Globus pallidus (tissue), 1 donor: Measurements from ENCODE around the gene LY6G5C.

Source experiments
- DNase-seq: peaks from one replicate; pipeline ENCODE4 v3.0.0-alpha.2; 2015; ENCODE audit warnings: low spot score

The LY6G5C gene

GRCh38 chr6:31662124-31662723, 18.6 kb downstream of the LY6G5C start:
- no peak for DNase-seq

GRCh38 chr6:31661262-31662123, 19.4 kb downstream of the LY6G5C start:
- DNase-seq: no peak

GRCh38 chr6:31660381-31661261, 20.2 kb downstream of the LY6G5C start, which contains the start of gene C6orf47:
C6orf47 (minus strand) TSS chr6:31660778; CDS start chr6:31659947, 831 bp downstream.
- DNase-seq: peak; percentile 82

- DNase-seq: no peak
Measured at GRCh38 chr6:31659649-31660380, 21.1 kb downstream of the LY6G5C start.

- DNase-seq: no peak
Measured at GRCh38 chr6:31658983-31659648, 21.8 kb downstream of the LY6G5C start.

GRCh38 chr6:31658158-31658688, 22.6 kb downstream of the LY6G5C start:
- DNase-seq: no peak

GRCh38 chr6:31657406-31658157, 23.3 kb downstream of the LY6G5C start:
- no peak for DNase-seq

GRCh38 chr6:31655349-31656237, 25.3 kb downstream of the LY6G5C start, which contains the start of gene APOM:
APOM (plus strand) TSS chr6:31655894; CDS start chr6:31655967, 73 bp downstream.
- DNase-seq: no peak

GRCh38 chr6:31654574-31655348, 26.1 kb downstream of the LY6G5C start:
- no peak for DNase-seq

- no peak for DNase-seq
Measured at GRCh38 chr6:31652925-31653724, 27.7 kb downstream of the LY6G5C start.

- no peak for DNase-seq
Measured at GRCh38 chr6:31651602-31652191, 29.2 kb downstream of the LY6G5C start.

GRCh38 chr6:31645325-31645724, 35.5 kb downstream of the LY6G5C start:
- DNase-seq: no peak

GRCh38 chr6:31643818-31644454, 36.9 kb downstream of the LY6G5C start:
- no peak for DNase-seq

GRCh38 chr6:31642798-31643570, 37.9 kb downstream of the LY6G5C start:
- no peak for DNase-seq

GRCh38 chr6:31641370-31641769, 39.5 kb downstream of the LY6G5C start:
- DNase-seq: no peak

- DNase-seq: no peak
Measured at GRCh38 chr6:31640612-31641011, 40.3 kb downstream of the LY6G5C start.
